HL-60 (cell line): ENCODE data around the gene STX4.

Experiments
- GABPA ChIP-seq: IDR thresholded peaks from 2 replicates; pipeline ENCODE4 v1.6.1; 2012; ENCODE audit warnings: low read depth
- POLR2AphosphoS5 ChIP-seq: IDR thresholded peaks from 2 replicates; pipeline ENCODE4 v1.6.1; 2012; ENCODE audit warnings: low read depth
- TF ChIP-seq, protein P1 (sequence below): IDR thresholded peaks from one replicate; pipeline ENCODE4 v1.5.1; 2011; ENCODE audit warnings: low read length, control low read depth, inconsistent platforms; ENCODE audit not compliant: insufficient read depth

DNA sequence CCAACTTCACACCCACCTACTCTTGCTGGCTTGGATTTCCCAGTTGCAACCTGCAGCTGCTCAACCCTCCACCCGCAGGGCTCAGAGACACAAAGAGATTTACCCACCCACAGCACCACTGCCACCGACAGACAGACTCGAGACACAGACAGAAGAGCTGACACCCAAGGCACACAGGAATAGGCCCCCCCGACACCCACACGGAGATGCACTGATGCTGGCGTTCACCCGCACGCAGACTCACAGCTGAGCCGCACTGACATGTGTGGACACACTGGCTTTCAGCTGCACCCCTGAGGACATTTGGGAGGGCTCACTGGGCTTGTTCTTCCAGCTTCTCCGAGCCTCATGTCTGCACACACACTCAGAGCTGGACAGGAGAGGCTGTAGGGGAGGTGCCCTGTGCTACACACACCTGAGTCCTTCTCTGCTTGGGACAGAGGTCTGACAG, 31.1 kb upstream of the STX4 start:
- TF ChIP-seq GABPA, result no peak
- TF ChIP-seq, protein P1, sequence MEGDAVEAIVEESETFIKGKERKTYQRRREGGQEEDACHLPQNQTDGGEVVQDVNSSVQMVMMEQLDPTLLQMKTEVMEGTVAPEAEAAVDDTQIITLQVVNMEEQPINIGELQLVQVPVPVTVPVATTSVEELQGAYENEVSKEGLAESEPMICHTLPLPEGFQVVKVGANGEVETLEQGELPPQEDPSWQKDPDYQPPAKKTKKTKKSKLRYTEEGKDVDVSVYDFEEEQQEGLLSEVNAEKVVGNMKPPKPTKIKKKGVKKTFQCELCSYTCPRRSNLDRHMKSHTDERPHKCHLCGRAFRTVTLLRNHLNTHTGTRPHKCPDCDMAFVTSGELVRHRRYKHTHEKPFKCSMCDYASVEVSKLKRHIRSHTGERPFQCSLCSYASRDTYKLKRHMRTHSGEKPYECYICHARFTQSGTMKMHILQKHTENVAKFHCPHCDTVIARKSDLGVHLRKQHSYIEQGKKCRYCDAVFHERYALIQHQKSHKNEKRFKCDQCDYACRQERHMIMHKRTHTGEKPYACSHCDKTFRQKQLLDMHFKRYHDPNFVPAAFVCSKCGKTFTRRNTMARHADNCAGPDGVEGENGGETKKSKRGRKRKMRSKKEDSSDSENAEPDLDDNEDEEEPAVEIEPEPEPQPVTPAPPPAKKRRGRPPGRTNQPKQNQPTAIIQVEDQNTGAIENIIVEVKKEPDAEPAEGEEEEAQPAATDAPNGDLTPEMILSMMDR, result no peak
- TF ChIP-seq POLR2AphosphoS5, result no peak
